ENCODE measurements around the gene TCF23.
A peak's percentile ranks its signal among the peaks of the same experiment; 100 is the strongest.

TCF23 gene

GRCh38 chr2:27128668-27129571 lies 19.9 kb upstream of the TCF23 start:
- no peak for DNase-seq

- DNase-seq, result no peak
Measured at GRCh38 chr2:27130396-27130795, 18.4 kb upstream of the TCF23 start.

GRCh38 chr2:27131429-27131828 lies 17.4 kb upstream of the TCF23 start:
- DNase-seq, result no peak

GRCh38 chr2:27133195-27133875 lies 15.5 kb upstream of the TCF23 start:
- DNase-seq, result peak in 2 of 56 donors; percentile 8 to 15

GRCh38 chr2:27133905-27134780 lies 14.7 kb upstream of the TCF23 start, which contains the start of gene PREB:
TSS of gene PREB (minus strand) at chr2:27134636. CDS start at chr2:27134421, 215 bp downstream.
- peak; percentile 71 to 98 (median 93) for DNase-seq

GRCh38 chr2:27134781-27135477 lies 13.9 kb upstream of the TCF23 start:
- no peak for DNase-seq

DNA sequence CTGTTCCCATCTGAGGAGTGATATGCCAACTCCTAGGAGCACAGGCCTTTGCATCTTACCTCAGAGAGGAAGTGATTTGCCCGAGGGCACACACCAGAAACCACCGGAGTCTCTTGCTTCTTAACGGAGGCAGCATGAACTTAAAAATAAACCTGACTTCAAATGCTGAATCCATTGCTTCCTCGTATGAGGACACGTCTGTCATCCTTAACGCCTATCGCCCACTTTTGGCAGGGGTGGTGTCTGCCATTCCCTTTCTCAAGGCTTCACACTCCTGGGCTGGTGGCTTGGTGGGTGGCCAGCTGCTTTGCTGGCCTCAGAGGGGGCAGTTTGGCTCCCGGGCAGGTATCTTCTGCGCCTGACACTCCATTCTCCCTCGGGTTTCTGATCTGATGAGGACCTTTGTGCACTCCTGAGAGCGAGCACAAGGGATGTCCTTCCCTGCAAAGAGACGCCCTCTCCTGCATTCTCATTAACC lies 13.3 kb upstream of the TCF23 start:
- DNase-seq, result no peak

DNA sequence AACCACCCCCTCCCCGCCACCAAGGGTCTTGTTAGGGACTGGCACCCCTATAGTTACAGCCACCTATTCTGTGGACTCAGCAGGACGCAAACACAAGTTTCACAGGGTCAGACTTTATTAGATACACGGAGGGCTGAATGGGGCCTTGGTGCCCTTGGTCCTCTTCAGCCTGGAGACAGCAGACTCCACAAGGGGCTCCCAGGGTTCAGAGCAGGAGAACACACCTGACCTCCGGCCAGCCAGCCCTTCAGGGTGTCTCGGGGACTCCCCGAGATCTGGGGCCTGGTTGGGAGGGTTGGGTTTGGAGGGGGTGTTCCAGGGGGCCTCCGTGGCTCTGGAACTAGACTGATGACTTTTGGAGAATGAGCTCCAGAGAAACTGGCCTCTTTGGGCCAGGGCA lies 12.1 kb upstream of the TCF23 start:
- no peak for DNase-seq

GRCh38 chr2:27137322-27137935 lies 11.4 kb upstream of the TCF23 start:
- no peak for DNase-seq

- no peak for DNase-seq
Measured at GRCh38 chr2:27138111-27138510, 10.7 kb upstream of the TCF23 start.

DNA sequence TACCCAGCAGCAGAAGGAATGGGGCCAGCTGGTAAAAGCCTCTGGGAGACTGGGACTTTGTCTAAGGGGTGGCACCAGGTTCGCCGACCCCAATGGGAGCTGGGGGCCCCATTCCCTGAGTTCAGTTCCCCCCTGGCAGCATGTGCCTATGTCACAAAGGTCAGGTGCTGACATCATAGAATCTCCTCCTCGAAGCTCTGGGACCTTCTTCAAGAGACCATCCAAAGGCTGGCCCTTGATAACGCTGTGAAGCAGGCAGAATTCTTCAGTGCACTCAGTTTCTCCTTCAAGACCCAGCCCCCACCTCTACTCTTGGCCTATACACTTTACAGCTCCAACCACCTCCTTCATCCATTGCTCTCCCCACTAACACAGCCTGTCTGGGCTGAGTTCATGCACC lies 9.5 kb upstream of the TCF23 start, which contains the start of gene PRR30:
TSS of gene PRR30 (minus strand) at position 101 of the 400 bp plus-strand sequence. CDS start 1,081 bp downstream, outside the sequence.
- no peak for DNase-seq

DNA sequence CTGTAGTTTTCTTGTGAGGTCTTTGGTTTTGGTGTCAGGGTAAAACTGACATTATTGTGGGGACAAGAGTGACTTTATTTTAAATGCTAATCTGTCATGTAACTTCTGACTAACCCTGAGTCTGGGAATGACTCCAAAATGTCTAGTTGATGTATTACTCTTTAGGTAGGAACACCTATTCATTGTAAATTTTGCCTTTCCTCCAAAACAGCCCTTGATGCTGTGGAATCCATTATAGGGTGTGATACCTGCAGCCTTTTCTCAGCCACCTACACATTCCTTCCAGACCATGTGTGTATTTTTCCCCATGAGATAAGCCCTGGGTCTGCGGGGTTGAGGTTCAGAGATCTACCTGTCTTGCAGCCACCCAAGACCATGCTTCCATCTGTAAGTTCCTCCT lies 5.5 kb upstream of the TCF23 start:
- DNase-seq, result no peak

DNA sequence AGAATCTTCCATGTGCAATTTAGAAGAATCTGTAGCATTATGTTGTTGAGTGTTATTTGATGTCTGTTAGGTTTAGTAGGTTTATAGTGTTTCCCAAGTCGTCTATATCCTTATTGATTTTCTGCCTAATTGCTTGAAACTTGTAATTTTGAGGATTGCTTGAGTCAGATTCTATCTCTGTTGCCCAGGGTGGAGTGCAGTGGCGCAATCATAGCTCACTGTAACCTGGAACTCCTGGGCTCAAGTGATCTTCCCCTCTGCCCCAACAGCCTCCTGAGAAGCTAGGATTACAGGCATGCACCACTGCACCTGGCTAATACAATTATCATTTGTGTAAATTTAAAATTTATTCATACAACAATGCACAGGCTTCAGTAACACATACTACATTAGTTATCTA lies 3.1 kb upstream of the TCF23 start:
- no peak for DNase-seq

GRCh38 chr2:27147935-27148334 lies 869 bp upstream of the TCF23 start:
- no peak for DNase-seq

GRCh38 chr2:27149570-27150405 lies 984 bp downstream of the TCF23 start:
- DNase-seq, result no peak

GRCh38 chr2:27150639-27151230 lies 1.9 kb downstream of the TCF23 start:
- peak in 1 of 56 donors; percentile 7 for DNase-seq

GRCh38 chr2:27152102-27152795 lies 3.4 kb downstream of the TCF23 start:
- DNase-seq, result no peak
